Natural killer cell treated with Interleukin-12 subunit alpha and Interleukin-12 subunit beta and Interleukin-15 and Interleukin-18, amount 100 ng/mL, for 72 hours (primary cell): ENCODE results near the gene KANSL1. TPM values are rescaled to one million over a fixed set of nuclear protein-coding genes. Genes with fewer than 3 reads are reported as not detected.

ENCODE experiments used
- ATAC-seq, 2 donors: fragments of 150-1000 bp; cut with Tn5 transposase in 1 of 2; sonication (Bioruptor Pico), chemical (Tn5 transposase) in 1 of 2; 2 replicates each; pipeline ENCODE4 v1.10.0; 2021
- DNase-seq: peaks from one replicate; pipeline ENCODE4 v3.0.0; 2022; ENCODE audit warnings: low spot score
- H3K27ac Mint-ChIP-seq, 2 donors: 1 replicate in 1 of 2; 2 replicates in 1 of 2; pipeline ENCODE4 v1.8.0; 2022; ENCODE audit warnings: mixed read lengths in 2 of 2, mild to moderate bottlenecking in 1 of 2, moderate library complexity in 1 of 2
- H3K27me3 Mint-ChIP-seq, 2 donors: 1 replicate in 1 of 2; 2 replicates in 1 of 2; pipeline ENCODE4 v1.8.0; 2022; ENCODE audit warnings: mixed read lengths in 2 of 2
- H3K36me3 Mint-ChIP-seq: one replicate; pipeline ENCODE4 v1.8.0; 2022; ENCODE audit warnings: mixed read lengths
- H3K4me1 Mint-ChIP-seq, 2 donors: 1 replicate in 1 of 2; 2 replicates in 1 of 2; pipeline ENCODE4 v1.8.0; 2022; ENCODE audit warnings: low read depth in 2 of 2, mixed read lengths in 2 of 2, mild to moderate bottlenecking in 1 of 2
- H3K4me3 Mint-ChIP-seq: one replicate; pipeline ENCODE4 v1.8.0; 2022; ENCODE audit warnings: mixed read lengths
- H3K9me3 Mint-ChIP-seq: 2 replicates; pipeline ENCODE4 v1.8.0; 2022; ENCODE audit warnings: mixed read lengths
- total RNA-seq, 2 donors: library from RNA; stranded (reverse); gene quantifications; one replicate each; pipeline ENCODE4 v1.2.3, GENCODE V29; 2022

Gene KANSL1
- total RNA-seq, 2 donors from 2014 or later, result 127 to 161 TPM

- Mint-ChIP-seq H3K4me3 (peak overlapping the region; percentile 7), H3K36me3 (peaks cover 31% of the 10 kb centered on the region), H3K9me3 (no peaks in the 10 kb centered on the region), H3K27ac (peak overlapping the region; percentile 51 to 61), H3K4me1 (peaks cover 18 to 25% of the 10 kb centered on the region in 2 donors), H3K27me3 (no peaks in the 10 kb centered on the region)
- peak; percentile 71 to 95 for ATAC-seq
- no peak for DNase-seq
Measured at GRCh38 chr17:46045639-46046038, 147.6 kb downstream of the KANSL1 start.

- H3K9me3 Mint-ChIP-seq, result no peaks in the 10 kb centered on the region
- H3K4me3 Mint-ChIP-seq, result peak overlapping the region; percentile 7
- H3K27me3 Mint-ChIP-seq, result no peaks in the 10 kb centered on the region
- DNase-seq (no peak), ATAC-seq (no peak)
- H3K27ac Mint-ChIP-seq, result peak overlapping the region; percentile 51 to 61
- peaks cover 23 to 25% of the 10 kb centered on the region in 2 donors for H3K4me1 Mint-ChIP-seq
- H3K36me3 Mint-ChIP-seq, result peaks cover 37% of the 10 kb centered on the region
Measured at GRCh38 chr17:46044989-46045388, 148.2 kb downstream of the KANSL1 start.

DNA sequence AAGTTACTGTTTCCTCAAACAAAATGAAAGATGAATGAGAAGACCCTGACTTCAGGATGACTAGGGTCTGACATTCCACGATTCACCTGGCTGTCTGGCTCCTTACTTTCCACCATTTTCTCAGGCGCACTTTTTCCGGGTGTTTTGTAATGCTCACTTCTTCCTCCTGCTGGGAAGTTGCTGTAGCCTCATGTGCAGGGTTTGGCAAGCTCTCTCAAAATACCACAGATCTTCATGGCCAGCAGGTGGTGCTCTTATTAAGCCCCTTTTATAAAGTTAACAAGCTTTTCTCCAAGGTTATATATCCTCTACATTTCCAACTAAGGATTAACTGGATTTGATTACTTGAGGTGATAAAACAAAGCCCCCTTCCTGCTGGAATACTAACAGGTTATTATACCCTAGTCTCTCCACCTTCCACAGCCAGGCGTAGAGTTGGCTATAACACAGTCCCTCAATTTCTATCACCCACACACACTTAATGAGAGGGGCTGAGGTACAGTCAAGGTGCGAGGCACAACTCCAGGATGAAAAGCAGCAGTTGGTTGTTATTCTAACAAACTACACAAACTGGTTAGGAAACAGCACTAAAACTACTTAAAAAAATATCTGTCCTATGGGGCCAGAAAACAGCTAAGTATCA lies 148.8 kb downstream of the KANSL1 start:
- peak overlapping the region; percentile 51 to 61 for H3K27ac Mint-ChIP-seq
- H3K36me3 Mint-ChIP-seq, result peaks cover 37% of the 10 kb centered on the region

DNA sequence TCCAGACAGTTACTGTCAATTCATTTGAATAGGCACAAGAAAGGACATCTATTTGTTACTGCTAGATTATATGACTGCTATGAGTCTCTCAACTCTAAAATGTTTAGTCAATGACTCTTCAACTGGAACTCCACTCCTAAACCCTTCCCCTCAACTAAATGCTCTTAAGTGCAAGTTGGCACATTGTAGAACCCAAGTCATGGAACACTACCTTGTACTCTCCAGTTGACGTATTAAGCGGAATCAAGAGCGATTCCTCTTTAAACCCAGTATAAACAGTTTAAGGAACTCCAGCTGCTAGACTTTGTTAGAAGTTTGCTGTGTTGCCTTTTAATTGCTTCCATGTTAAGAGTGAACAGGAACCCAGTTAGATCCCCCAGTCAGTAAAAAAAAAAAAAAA lies 149.6 kb downstream of the KANSL1 start:
- no peaks in the 10 kb centered on the region for H3K9me3 Mint-ChIP-seq
- peaks cover 23 to 25% of the 10 kb centered on the region in 2 donors for H3K4me1 Mint-ChIP-seq
- DNase-seq (no peak), ATAC-seq (no peak)
- peaks cover 37% of the 10 kb centered on the region for H3K36me3 Mint-ChIP-seq
- H3K27me3 Mint-ChIP-seq, result no peaks in the 10 kb centered on the region
- H3K27ac Mint-ChIP-seq, result peak overlapping the region; percentile 51 to 61
- H3K4me3 Mint-ChIP-seq, result no peak overlapping the region

More for the DNA sequence above, 148.8 kb downstream of the KANSL1 start:
- ATAC-seq (no peak), DNase-seq (no peak)
- Mint-ChIP-seq H3K27me3 (no peaks in the 10 kb centered on the region), H3K4me3 (no peak overlapping the region), H3K9me3 (no peaks in the 10 kb centered on the region), H3K4me1 (peaks cover 23 to 25% of the 10 kb centered on the region in 2 donors)

DNA sequence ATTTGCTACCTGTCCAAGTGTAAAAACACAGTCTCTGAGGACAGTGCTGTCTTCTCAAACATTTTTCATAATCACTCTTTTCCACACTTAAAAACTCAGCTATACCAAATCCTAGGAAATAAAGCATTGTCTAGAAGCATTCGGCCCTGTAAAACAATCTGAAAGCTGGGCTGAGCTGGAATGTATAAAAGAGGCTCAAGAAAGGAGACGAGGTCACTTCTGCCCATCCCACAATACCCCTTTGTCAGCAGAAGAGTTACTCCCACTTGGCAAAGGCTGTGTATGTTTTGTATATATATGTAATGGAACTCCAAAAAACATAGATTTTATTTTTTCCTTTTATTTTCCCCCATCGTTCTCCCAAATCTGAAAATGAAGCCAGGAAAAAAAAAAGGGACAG lies 150.3 kb downstream of the KANSL1 start:
- no peak for DNase-seq
- H3K27ac Mint-ChIP-seq, result no peak overlapping the region
- no peaks in the 10 kb centered on the region for H3K9me3 Mint-ChIP-seq
- no peak overlapping the region for H3K4me3 Mint-ChIP-seq
- no peaks in the 10 kb centered on the region for H3K27me3 Mint-ChIP-seq
- peaks cover 29 to 30% of the 10 kb centered on the region in 2 donors for H3K4me1 Mint-ChIP-seq
- ATAC-seq, result no peak
- H3K36me3 Mint-ChIP-seq, result peaks cover 42% of the 10 kb centered on the region

- no peaks in the 10 kb centered on the region for H3K9me3 Mint-ChIP-seq
- ATAC-seq, result no peak
- DNase-seq, result no peak
- H3K27ac Mint-ChIP-seq, result no peak overlapping the region
- H3K4me1 Mint-ChIP-seq, result peaks cover 30 to 31% of the 10 kb centered on the region in 2 donors
- H3K27me3 Mint-ChIP-seq, result no peaks in the 10 kb centered on the region
- peaks cover 44% of the 10 kb centered on the region for H3K36me3 Mint-ChIP-seq
- no peak overlapping the region for H3K4me3 Mint-ChIP-seq
Measured at GRCh38 chr17:46042246-46042645, 151.0 kb downstream of the KANSL1 start.

DNA sequence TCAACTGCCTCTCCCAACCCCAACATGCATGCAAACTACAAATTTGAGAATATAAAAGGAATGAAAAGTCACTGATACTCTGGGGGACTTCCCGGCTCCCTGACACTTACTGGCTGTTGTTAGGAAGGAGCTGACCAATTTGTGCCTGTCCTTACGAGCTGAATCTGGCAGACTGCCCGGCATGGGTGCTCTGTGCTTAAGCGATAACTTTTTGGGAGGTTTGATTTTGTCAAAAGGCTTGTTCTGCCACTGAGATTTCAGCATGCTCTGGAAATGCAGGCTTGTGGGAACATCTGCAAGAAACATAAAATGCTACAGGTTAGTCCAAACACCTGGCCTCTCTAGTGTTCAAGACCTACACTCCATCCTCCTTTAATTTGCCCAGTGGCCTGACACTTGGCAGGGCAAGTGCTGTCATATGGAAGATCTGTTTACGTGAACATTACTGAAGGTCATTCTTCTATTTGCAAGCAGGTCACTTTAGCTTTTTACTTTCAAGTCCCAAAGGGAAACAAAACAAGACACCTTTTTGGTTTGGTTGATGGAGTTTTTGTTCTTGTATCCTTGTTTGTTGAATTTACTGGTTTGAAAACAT lies 153.5 kb downstream of the KANSL1 start:
- peak overlapping the region in 1 of 2 donors; percentile 80 for H3K27ac Mint-ChIP-seq
- H3K9me3 Mint-ChIP-seq, result no peaks in the 10 kb centered on the region
- ATAC-seq, result no peak
- no peak overlapping the region for H3K4me3 Mint-ChIP-seq
- no peak for DNase-seq
- H3K27me3 Mint-ChIP-seq, result no peaks in the 10 kb centered on the region
- peaks cover 36% of the 10 kb centered on the region for H3K36me3 Mint-ChIP-seq
- peaks cover 21 to 29% of the 10 kb centered on the region in 2 donors for H3K4me1 Mint-ChIP-seq

- Mint-ChIP-seq H3K27me3 (no peaks in the 10 kb centered on the region), H3K27ac (no peak overlapping the region), H3K36me3 (peaks cover 32% of the 10 kb centered on the region), H3K4me1 (peaks cover 15 to 25% of the 10 kb centered on the region in 2 donors), H3K4me3 (no peak overlapping the region), H3K9me3 (no peaks in the 10 kb centered on the region)
- ATAC-seq (no peak), DNase-seq (no peak)
Measured at GRCh38 chr17:46038937-46039336, 154.3 kb downstream of the KANSL1 start.

- peaks cover 27% of the 10 kb centered on the region for H3K36me3 Mint-ChIP-seq
- ATAC-seq, result no peak
- no peaks in the 10 kb centered on the region for H3K9me3 Mint-ChIP-seq
- peak overlapping the region in 1 of 2 donors; percentile 84 for H3K27ac Mint-ChIP-seq
- H3K4me1 Mint-ChIP-seq, result peaks cover 11 to 26% of the 10 kb centered on the region in 2 donors
- no peak overlapping the region for H3K4me3 Mint-ChIP-seq
- no peaks in the 10 kb centered on the region for H3K27me3 Mint-ChIP-seq
- DNase-seq, result no peak
Measured at GRCh38 chr17:46038414-46038813, 154.8 kb downstream of the KANSL1 start.

GRCh38 chr17:46037722-46038255 lies 155.4 kb downstream of the KANSL1 start:
- no peak for DNase-seq
- ATAC-seq, result no peak
- Mint-ChIP-seq H3K27me3 (no peaks in the 10 kb centered on the region), H3K4me1 (peaks cover 10 to 31% of the 10 kb centered on the region in 2 donors), H3K36me3 (peaks cover 30% of the 10 kb centered on the region), H3K9me3 (no peaks in the 10 kb centered on the region), H3K4me3 (no peak overlapping the region), H3K27ac (peak overlapping the region in 1 of 2 donors; percentile 84)

- peaks cover 10 to 31% of the 10 kb centered on the region in 2 donors for H3K4me1 Mint-ChIP-seq
- DNase-seq, result no peak
- no peak for ATAC-seq
- H3K27me3 Mint-ChIP-seq, result no peaks in the 10 kb centered on the region
- peaks cover 29% of the 10 kb centered on the region for H3K36me3 Mint-ChIP-seq
- no peak overlapping the region for H3K4me3 Mint-ChIP-seq
- H3K27ac Mint-ChIP-seq, result peak overlapping the region; percentile 3 to 27
- no peaks in the 10 kb centered on the region for H3K9me3 Mint-ChIP-seq
Measured at GRCh38 chr17:46036491-46036890, 156.7 kb downstream of the KANSL1 start.

GRCh38 chr17:46035112-46035818 lies 158.0 kb downstream of the KANSL1 start:
- Mint-ChIP-seq H3K36me3 (peaks cover 28% of the 10 kb centered on the region), H3K27me3 (no peaks in the 10 kb centered on the region), H3K9me3 (no peaks in the 10 kb centered on the region), H3K4me3 (no peak overlapping the region), H3K4me1 (peaks cover 10 to 30% of the 10 kb centered on the region in 2 donors), H3K27ac (peak overlapping the region; percentile 19 to 40)
- no peak for DNase-seq
- peak; percentile 24 to 32 for ATAC-seq

GRCh38 chr17:46033392-46033791 lies 159.8 kb downstream of the KANSL1 start:
- Mint-ChIP-seq H3K9me3 (no peaks in the 10 kb centered on the region), H3K4me1 (peaks cover 17 to 35% of the 10 kb centered on the region in 2 donors), H3K27ac (peak overlapping the region in 1 of 2 donors; percentile 11), H3K36me3 (peaks cover 28% of the 10 kb centered on the region), H3K4me3 (no peak overlapping the region), H3K27me3 (no peaks in the 10 kb centered on the region)
- ATAC-seq (no peak), DNase-seq (no peak)

DNA sequence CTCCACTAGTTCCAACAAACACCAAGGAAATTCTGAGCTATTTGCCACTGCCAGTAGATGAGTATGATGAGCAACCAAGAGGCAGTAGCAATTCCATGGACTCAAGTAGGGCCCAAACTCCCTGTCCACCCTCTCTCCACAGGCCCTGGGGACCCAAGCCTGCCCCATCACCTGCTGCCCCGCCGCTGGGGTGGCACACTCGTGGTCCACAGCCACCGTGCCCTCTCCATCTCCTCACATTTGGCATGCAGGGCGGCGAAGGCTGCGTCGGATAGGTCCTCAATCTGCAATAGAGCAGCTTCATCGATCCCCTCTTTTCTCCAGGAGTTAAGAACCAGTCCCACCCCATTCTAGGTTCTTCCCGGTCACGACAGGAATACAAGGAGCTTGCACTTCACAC lies 160.3 kb downstream of the KANSL1 start:
- ATAC-seq, result no peak

More for the DNA sequence above, 160.3 kb downstream of the KANSL1 start:
- DNase-seq, result no peak
- H3K9me3 Mint-ChIP-seq, result no peaks in the 10 kb centered on the region
- H3K27ac Mint-ChIP-seq, result peak overlapping the region in 1 of 2 donors; percentile 11
- no peak overlapping the region for H3K4me3 Mint-ChIP-seq
- peaks cover 12 to 35% of the 10 kb centered on the region in 2 donors for H3K4me1 Mint-ChIP-seq
- H3K27me3 Mint-ChIP-seq, result no peaks in the 10 kb centered on the region
- H3K36me3 Mint-ChIP-seq, result peaks cover 23% of the 10 kb centered on the region
